CD8-positive, alpha-beta memory T cell (primary cell): ENCODE measurements around the gene UMAD1. TPM values are rescaled to one million over a fixed set of nuclear protein-coding genes. Genes with fewer than 3 reads are reported as not detected.

ENCODE experiments used
- CTCF ChIA-PET: fragments of 350-600 bp; sonication (Branson Sonifier 250); formaldehyde crosslinking; loops from one replicate; lab custom pipeline; 2021; ENCODE audit warnings: antibody characterized with exemption; lab: Charles Lee
- POLR2A ChIA-PET: fragments of 350-600 bp; sonication (Branson Sonifier 250); formaldehyde crosslinking; loops from one replicate; lab custom pipeline; 2021; ENCODE audit warnings: antibody characterized with exemption; lab: Charles Lee
- DNase-seq, 5 donors: peaks; one replicate each; pipeline versions ENCODE4 v3.0.0 to v3.0.0-alpha.2; 2020 to 2022; ENCODE audit warnings: mixed read lengths in 1 of 5
- H3K27ac ChIP-seq: one replicate; pipeline ENCODE4 v1.7.0; 2013; ENCODE audit warnings: low read depth, mild to moderate bottlenecking, low read length, moderate library complexity
- H3K27me3 ChIP-seq: 2 replicates; pipeline ENCODE4 v1.7.0; 2013; ENCODE audit warnings: low read length, mild to moderate bottlenecking; ENCODE audit not compliant: insufficient read depth, poor library complexity, severe bottlenecking
- H3K36me3 ChIP-seq: 2 replicates; pipeline ENCODE4 v1.7.0; 2013; ENCODE audit warnings: mild to moderate bottlenecking, low read length, moderate library complexity; ENCODE audit not compliant: insufficient read depth
- H3K4me1 ChIP-seq: 2 replicates; pipeline ENCODE4 v1.7.0; 2013; ENCODE audit warnings: mild to moderate bottlenecking, low read length, moderate library complexity; ENCODE audit not compliant: insufficient read depth
- H3K4me3 ChIP-seq: 2 replicates; pipeline ENCODE4 v1.7.0; 2013; ENCODE audit warnings: mild to moderate bottlenecking, low read length
- H3K9me3 ChIP-seq: 2 replicates; pipeline ENCODE4 v1.7.0; 2013; ENCODE audit warnings: mild to moderate bottlenecking, low read length
- H3K27ac Mint-ChIP-seq, 8 donors: one replicate each; pipeline ENCODE4 v1.8.0; 2020 to 2021; ENCODE audit warnings: mixed read lengths in 8 of 8, mild to moderate bottlenecking in 6 of 8, inconsistent platforms in 3 of 8, moderate library complexity in 3 of 8
- H3K27me3 Mint-ChIP-seq, 2 donors: one replicate each; pipeline ENCODE4 v1.8.0; 2020 to 2021; ENCODE audit warnings: mixed read lengths in 2 of 2, mild to moderate bottlenecking in 1 of 2, moderate library complexity in 1 of 2
- H3K36me3 Mint-ChIP-seq, 3 donors: one replicate each; pipeline ENCODE4 v1.8.0; 2020 to 2021; ENCODE audit warnings: mixed read lengths in 3 of 3, inconsistent platforms in 1 of 3, mild to moderate bottlenecking in 1 of 3
- H3K4me1 Mint-ChIP-seq, 3 donors: one replicate each; pipeline ENCODE4 v1.8.0; 2020 to 2021; ENCODE audit warnings: mixed read lengths in 3 of 3, inconsistent platforms in 1 of 3, mild to moderate bottlenecking in 1 of 3
- H3K4me3 Mint-ChIP-seq, 7 donors: one replicate each; pipeline ENCODE4 v1.8.0; 2020 to 2021; ENCODE audit warnings: mixed read lengths in 7 of 7, mild to moderate bottlenecking in 6 of 7, moderate library complexity in 4 of 7, inconsistent platforms in 2 of 7
- H3K9me3 Mint-ChIP-seq, 5 donors: one replicate each; pipeline ENCODE4 v1.8.0; 2020 to 2022; ENCODE audit warnings: mixed read lengths in 5 of 5, mild to moderate bottlenecking in 3 of 5, moderate library complexity in 2 of 5, inconsistent platforms in 1 of 5
- polyA plus RNA-seq: library from polyadenylated mRNA; unstranded; fragments of 300-500 nt; fragmentation: Illumina TruSeq; gene quantifications from one replicate; pipeline ENCODE4 v1.2.3, GENCODE V29; 2021
- total RNA-seq, 2 experiments: library from RNA; stranded (reverse); gene quantifications; one replicate each; pipeline ENCODE4 v1.2.3, GENCODE V29; 2021

UMAD1 gene
- total and polyA plus RNA-seq, 3 experiments from 2014 or later, result 13.5 to 27.4 (median 14.8) TPM

GRCh38 chr7:7834761-7835160 lies 194.2 kb downstream of the UMAD1 start:
- H3K9me3 Mint-ChIP-seq, result no peaks in the 10 kb centered on the region
- CTCF ChIA-PET, result no interaction called here
- Histone ChIP-seq H3K36me3 (no peaks in the 10 kb centered on the region), H3K4me3 (no peak overlapping the region), H3K4me1 (no peaks in the 10 kb centered on the region), H3K27me3 (no peaks in the 10 kb centered on the region), H3K9me3 (no peaks in the 10 kb centered on the region), H3K27ac (no peak overlapping the region)
- DNase-seq, result no peak
- H3K4me1 Mint-ChIP-seq, result peaks cover 4 to 15% (median 8%) of the 10 kb centered on the region in 3 donors
- POLR2A ChIA-PET, result no interaction called here
- no peak overlapping the region for H3K27ac Mint-ChIP-seq
- H3K36me3 Mint-ChIP-seq, result peaks cover 13 to 22% (median 14%) of the 10 kb centered on the region in 3 donors
- peak overlapping the region in 1 of 7 donors; percentile 19 for H3K4me3 Mint-ChIP-seq
- no peaks in the 10 kb centered on the region for H3K27me3 Mint-ChIP-seq

GRCh38 chr7:7841027-7841426 lies 200.5 kb downstream of the UMAD1 start:
- no peak for DNase-seq
- Mint-ChIP-seq H3K27ac (no peak overlapping the region), H3K36me3 (peaks cover 0 to 5% (median 2%) of the 10 kb centered on the region in 3 donors), H3K27me3 (no peaks in the 10 kb centered on the region), H3K9me3 (no peaks in the 10 kb centered on the region), H3K4me1 (peaks cover 0 to 5% (median 0%) of the 10 kb centered on the region in 3 donors), H3K4me3 (no peak overlapping the region)
- H3K27ac ChIP-seq, result no peak overlapping the region
- H3K36me3 ChIP-seq, result no peaks in the 10 kb centered on the region
- H3K9me3 ChIP-seq, result no peaks in the 10 kb centered on the region
- H3K4me3 ChIP-seq, result no peak overlapping the region
- no peaks in the 10 kb centered on the region for H3K4me1 ChIP-seq
- ChIA-PET POLR2A (no interaction called here), CTCF (interaction anchor here (0.7 kb wide), 1 partner anchor 18 kb away, joined by 3 read pairs; no protein-coding TSS in a partner anchor)
- H3K27me3 ChIP-seq, result no peaks in the 10 kb centered on the region

GRCh38 chr7:7843240-7843639 lies 202.7 kb downstream of the UMAD1 start:
- ChIA-PET CTCF (no interaction called here), POLR2A (no interaction called here)
- H3K36me3 ChIP-seq, result no peaks in the 10 kb centered on the region
- Mint-ChIP-seq H3K4me1 (peaks cover 7 to 15% (median 10%) of the 10 kb centered on the region in 3 donors), H3K27me3 (no peaks in the 10 kb centered on the region), H3K4me3 (no peak overlapping the region), H3K9me3 (no peaks in the 10 kb centered on the region), H3K36me3 (peaks cover 0 to 2% (median 1%) of the 10 kb centered on the region in 3 donors), H3K27ac (peak overlapping the region in 1 of 8 donors; percentile 2)
- DNase-seq, result no peak
- no peaks in the 10 kb centered on the region for H3K9me3 ChIP-seq
- no peaks in the 10 kb centered on the region for H3K4me1 ChIP-seq
- no peak overlapping the region for H3K4me3 ChIP-seq
- no peak overlapping the region for H3K27ac ChIP-seq
- no peaks in the 10 kb centered on the region for H3K27me3 ChIP-seq

GRCh38 chr7:7843972-7844371 lies 203.4 kb downstream of the UMAD1 start:
- Mint-ChIP-seq H3K9me3 (no peaks in the 10 kb centered on the region), H3K4me3 (no peak overlapping the region), H3K27ac (no peak overlapping the region), H3K36me3 (peaks cover 0 to 2% (median 1%) of the 10 kb centered on the region in 3 donors), H3K27me3 (no peaks in the 10 kb centered on the region), H3K4me1 (peaks cover 12 to 22% (median 16%) of the 10 kb centered on the region in 3 donors)
- Histone ChIP-seq H3K9me3 (no peaks in the 10 kb centered on the region), H3K4me1 (no peaks in the 10 kb centered on the region), H3K27ac (no peak overlapping the region), H3K36me3 (no peaks in the 10 kb centered on the region), H3K4me3 (no peak overlapping the region), H3K27me3 (no peaks in the 10 kb centered on the region)
- ChIA-PET CTCF (interaction anchor here (0.8 kb wide), 1 partner anchor 192 kb away, joined by 3 read pairs; no protein-coding TSS in a partner anchor), POLR2A (no interaction called here)
- DNase-seq, result no peak

GRCh38 chr7:7848246-7848645 lies 207.7 kb downstream of the UMAD1 start:
- Mint-ChIP-seq H3K27me3 (no peaks in the 10 kb centered on the region), H3K36me3 (peaks cover 2 to 18% (median 7%) of the 10 kb centered on the region in 3 donors), H3K4me3 (peak overlapping the region in 6 of 7 donors; percentile 0 to 62 (median 53)), H3K9me3 (peaks cover 0 to 4% (median 0%) of the 10 kb centered on the region in 5 donors), H3K27ac (peak overlapping the region; percentile 3 to 78 (median 52)), H3K4me1 (peaks cover 33 to 44% (median 40%) of the 10 kb centered on the region in 3 donors)
- H3K36me3 ChIP-seq, result no peaks in the 10 kb centered on the region
- no peaks in the 10 kb centered on the region for H3K27me3 ChIP-seq
- peak in 1 of 5 donors; percentile 1 for DNase-seq
- H3K9me3 ChIP-seq, result no peaks in the 10 kb centered on the region
- ChIA-PET POLR2A (no interaction called here), CTCF (no interaction called here)
- no peak overlapping the region for H3K4me3 ChIP-seq
- H3K27ac ChIP-seq, result no peak overlapping the region
- no peaks in the 10 kb centered on the region for H3K4me1 ChIP-seq

GRCh38 chr7:7848892-7849291 lies 208.3 kb downstream of the UMAD1 start:
- Histone ChIP-seq H3K27me3 (no peaks in the 10 kb centered on the region), H3K4me3 (no peak overlapping the region), H3K27ac (no peak overlapping the region), H3K9me3 (no peaks in the 10 kb centered on the region), H3K36me3 (no peaks in the 10 kb centered on the region), H3K4me1 (no peaks in the 10 kb centered on the region)
- Mint-ChIP-seq H3K9me3 (peaks cover 0 to 4% (median 2%) of the 10 kb centered on the region in 5 donors), H3K4me1 (peaks cover 33 to 41% (median 40%) of the 10 kb centered on the region in 3 donors), H3K27me3 (no peaks in the 10 kb centered on the region), H3K36me3 (peaks cover 4 to 18% (median 7%) of the 10 kb centered on the region in 3 donors), H3K4me3 (peak overlapping the region in 1 of 7 donors; percentile 39), H3K27ac (peak overlapping the region in 3 of 8 donors; percentile 0 to 18 (median 17))
- no peak for DNase-seq
- CTCF ChIA-PET, result no interaction called here
- POLR2A ChIA-PET, result no interaction called here

- H3K4me1 ChIP-seq, result no peaks in the 10 kb centered on the region
- H3K27me3 ChIP-seq, result no peaks in the 10 kb centered on the region
- H3K27ac ChIP-seq, result no peak overlapping the region
- H3K9me3 ChIP-seq, result no peaks in the 10 kb centered on the region
- no peak overlapping the region for H3K4me3 ChIP-seq
- no peaks in the 10 kb centered on the region for H3K36me3 ChIP-seq
- Mint-ChIP-seq H3K4me1 (peaks cover 33 to 41% (median 40%) of the 10 kb centered on the region in 3 donors), H3K27ac (no peak overlapping the region), H3K4me3 (no peak overlapping the region), H3K9me3 (peaks cover 0 to 10% (median 8%) of the 10 kb centered on the region in 5 donors), H3K36me3 (peaks cover 8 to 27% (median 9%) of the 10 kb centered on the region in 3 donors), H3K27me3 (no peaks in the 10 kb centered on the region)
- POLR2A ChIA-PET, result no interaction called here
- CTCF ChIA-PET, result no interaction called here
- no peak for DNase-seq
These were observed 209.6 kb downstream of the UMAD1 start for GRCh38 chr7:7850150-7850549.

- H3K27me3 ChIP-seq, result no peaks in the 10 kb centered on the region
- CTCF ChIA-PET, result no interaction called here
- H3K27ac Mint-ChIP-seq, result no peak overlapping the region
- peaks cover 33 to 41% (median 40%) of the 10 kb centered on the region in 3 donors for H3K4me1 Mint-ChIP-seq
- H3K4me3 Mint-ChIP-seq, result peak overlapping the region in 1 of 7 donors; percentile 12
- no peaks in the 10 kb centered on the region for H3K4me1 ChIP-seq
- no peaks in the 10 kb centered on the region for H3K9me3 ChIP-seq
- no peak overlapping the region for H3K27ac ChIP-seq
- H3K4me3 ChIP-seq, result no peak overlapping the region
- no peaks in the 10 kb centered on the region for H3K36me3 ChIP-seq
- no peaks in the 10 kb centered on the region for H3K27me3 Mint-ChIP-seq
- POLR2A ChIA-PET, result no interaction called here
- DNase-seq, result no peak
- peaks cover 4 to 18% (median 16%) of the 10 kb centered on the region in 5 donors for H3K9me3 Mint-ChIP-seq
- H3K36me3 Mint-ChIP-seq, result peaks cover 13 to 37% (median 13%) of the 10 kb centered on the region in 3 donors
These were observed 210.8 kb downstream of the UMAD1 start for GRCh38 chr7:7851381-7851780.
